GM18498 (cell line): ENCODE results near the gene LIG1.

Experiments
- ATAC-seq: cut with Tn5 transposase; IDR thresholded peaks from one replicate; pipeline ENCODE4 v1.9.1; 2021; ENCODE audit warnings: mild to moderate bottlenecking, moderate library complexity; ENCODE audit not compliant: unreplicated experiment

The LIG1 gene

GRCh38 chr19:48182434-48182833 lies 12.3 kb upstream of the LIG1 start:
- ATAC-seq: no peak

GRCh38 chr19:48181505-48181904 lies 11.4 kb upstream of the LIG1 start:
- no peak for ATAC-seq

DNA sequence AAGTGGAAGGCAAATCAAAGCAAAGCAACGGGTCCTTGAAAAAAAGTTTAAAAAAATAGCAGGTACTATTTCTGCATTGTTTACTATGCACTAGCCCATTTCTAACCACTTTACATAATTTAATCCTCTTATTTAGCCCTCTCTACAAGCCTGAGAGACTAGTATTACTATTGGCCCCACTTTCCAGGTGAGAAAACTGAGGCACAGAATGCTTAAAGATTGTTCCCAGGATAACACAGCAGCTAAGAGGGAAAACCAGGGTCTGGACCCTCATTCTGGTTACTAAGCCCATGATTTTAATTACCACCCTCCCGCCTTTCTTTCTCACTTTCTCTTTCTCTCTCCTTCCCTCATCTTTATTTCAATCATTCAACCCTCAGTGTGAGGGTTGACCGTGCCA lies 6.1 kb upstream of the LIG1 start:
- ATAC-seq: no peak

DNA sequence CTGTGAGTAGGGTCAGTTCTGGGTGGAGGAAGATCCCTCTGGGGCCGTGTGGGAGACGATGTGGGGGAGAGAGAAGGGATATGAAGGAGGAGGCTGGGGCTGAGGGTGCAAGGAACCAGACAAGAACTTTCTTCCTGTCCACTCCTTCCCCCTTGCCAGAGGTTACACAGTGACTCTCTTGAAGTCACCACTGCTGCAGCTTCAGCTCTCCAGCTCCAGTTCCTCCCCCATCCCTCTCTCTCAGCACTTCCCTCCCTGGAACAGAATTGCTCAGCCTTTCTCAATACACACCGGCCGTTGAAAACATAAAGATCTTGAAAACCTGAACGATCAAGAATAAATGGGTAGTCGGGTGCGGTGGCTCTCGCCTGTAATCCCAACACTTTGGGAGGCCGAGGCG lies 5.4 kb upstream of the LIG1 start:
- ATAC-seq: no peak

DNA sequence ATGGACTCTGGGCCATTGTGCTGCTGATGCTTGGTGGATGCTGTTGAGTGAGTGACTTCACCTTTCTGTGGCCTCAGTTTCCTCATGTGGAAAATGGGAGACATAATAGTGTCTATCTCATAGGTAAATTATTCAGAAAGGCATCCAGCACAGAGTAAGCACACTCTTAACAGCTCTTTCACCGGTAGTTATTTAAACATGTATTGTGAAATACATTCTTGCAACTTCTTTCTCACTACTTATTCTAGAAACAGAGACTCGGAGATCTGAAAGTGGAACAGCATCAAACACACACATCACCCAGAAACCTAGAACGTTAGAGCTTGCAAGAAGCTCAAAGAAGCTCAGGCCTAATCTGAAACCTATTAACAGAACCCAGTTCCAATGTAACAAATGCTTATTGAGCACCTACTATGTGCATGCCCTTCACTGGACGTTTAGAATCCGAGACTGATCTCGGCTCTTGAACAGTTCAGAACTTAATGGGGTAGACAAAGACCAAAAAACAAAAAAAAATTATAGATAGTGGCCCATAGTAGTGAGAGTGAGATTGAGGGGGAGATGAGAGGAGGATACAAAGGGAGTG lies 4.4 kb upstream of the LIG1 start:
- ATAC-seq: no peak

GRCh38 chr19:48171710-48172109 lies 1.6 kb upstream of the LIG1 start:
- no peak for ATAC-seq

DNA sequence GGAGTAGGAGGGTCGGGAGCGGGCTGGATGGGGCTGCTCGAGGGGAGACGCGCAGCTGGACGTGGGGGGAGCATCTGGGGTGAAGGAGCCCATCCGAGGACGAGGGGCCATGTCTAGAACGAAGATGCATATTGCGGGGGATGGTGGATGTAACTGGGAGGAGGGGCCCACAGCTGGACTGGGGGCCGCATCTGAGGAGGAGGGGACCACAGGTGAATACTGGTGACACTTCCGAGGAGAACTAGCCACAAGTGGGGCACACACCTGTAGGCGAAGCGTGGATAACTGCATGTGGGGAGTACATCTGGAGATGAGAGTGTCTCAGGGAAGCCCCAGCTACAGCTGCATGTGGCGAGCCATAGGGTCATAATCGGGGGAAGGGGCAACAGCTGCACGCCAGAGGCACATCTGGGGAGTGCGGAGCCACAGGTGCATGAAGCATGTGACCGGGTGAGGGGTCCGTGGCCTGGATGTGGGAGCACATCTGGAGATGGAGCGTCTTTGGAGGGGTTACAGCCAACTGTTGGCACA lies 738 bp upstream of the LIG1 start:
- no peak for ATAC-seq

DNA sequence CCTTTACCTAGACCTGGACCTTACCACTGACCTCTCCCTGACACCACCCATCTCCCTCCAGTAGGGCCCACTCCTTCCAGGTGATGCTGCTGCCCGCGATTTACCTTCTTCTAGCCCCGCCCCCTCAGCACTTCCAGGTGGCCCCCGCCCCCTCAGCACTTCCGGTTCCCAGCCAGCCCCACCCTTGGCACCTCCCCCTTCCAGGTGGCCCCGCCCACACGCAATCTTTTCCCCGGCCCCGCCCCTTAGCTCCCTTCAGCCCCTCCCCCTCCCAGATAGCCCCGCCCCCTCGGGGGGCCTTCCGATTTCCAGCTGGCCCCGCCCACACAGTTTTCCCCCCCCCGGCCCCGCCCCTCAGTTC lies 586 bp downstream of the LIG1 start:
- ATAC-seq: peak; percentile 22

DNA sequence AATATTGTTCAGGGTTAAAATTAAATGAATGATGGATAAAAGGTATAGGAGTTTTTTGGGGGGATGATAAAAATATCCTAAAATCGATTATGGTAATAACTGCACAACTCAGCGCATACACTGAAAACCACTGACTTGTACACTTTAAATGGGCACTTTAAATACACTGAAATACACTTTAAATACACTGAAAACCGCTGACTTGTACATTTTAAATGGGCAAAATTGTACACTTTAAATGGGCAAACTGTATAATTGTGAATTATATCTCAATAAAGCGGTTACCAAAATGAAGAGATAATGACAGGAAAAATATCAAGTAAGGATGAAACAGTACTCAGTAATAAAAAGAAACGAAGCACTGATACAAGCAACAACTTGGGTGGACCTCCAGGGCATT lies 1.5 kb downstream of the LIG1 start:
- no peak for ATAC-seq

DNA sequence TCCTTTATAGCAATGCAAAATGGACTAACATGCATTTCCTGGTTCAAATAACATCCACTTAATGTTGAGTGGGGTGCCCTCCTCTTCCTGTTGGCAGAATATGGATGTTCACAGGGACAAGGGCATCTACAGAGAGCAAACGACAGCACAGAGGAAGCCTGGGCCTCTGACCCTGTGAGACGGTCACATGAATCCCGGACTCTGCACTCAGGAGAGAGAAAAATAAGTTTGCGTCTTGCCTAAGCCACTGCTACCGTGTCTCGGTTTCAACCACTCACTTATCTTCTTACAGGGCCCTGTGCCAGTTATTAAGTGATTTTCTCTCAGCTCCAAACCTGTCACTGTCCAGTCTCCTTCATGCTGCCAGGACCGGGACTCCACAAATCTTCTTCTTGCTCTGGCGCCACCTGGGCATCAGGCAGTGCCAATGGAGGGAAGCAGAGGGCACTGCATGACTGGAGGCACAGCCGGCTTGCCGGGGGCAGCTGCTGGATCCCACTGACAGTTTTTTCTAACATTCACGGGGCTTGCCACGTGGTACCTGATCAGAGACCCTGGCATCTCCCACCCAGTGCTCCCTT lies 11.8 kb downstream of the LIG1 start:
- ATAC-seq: no peak

- no peak for ATAC-seq
These were observed 16.1 kb downstream of the LIG1 start for GRCh38 chr19:48154003-48154402.

DNA sequence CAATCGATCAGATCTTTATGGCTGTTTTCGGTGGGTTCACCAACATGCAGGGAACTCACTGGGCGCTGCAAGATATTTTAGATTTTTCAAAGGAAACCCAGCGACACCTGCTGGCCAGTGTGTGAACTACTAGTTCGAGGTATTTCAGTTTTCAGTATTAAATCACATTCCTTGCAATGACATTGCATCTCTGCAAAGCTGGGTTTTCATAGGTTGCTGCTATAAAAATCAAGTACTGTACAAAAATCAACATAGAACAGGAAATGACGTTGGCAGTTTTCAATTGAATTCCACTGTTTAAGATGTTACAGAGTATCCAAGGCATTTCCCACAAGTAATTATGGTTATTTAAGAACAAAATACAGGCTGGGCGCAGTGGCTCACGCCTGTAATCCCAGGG lies 17.6 kb downstream of the LIG1 start:
- no peak for ATAC-seq

GRCh38 chr19:48149430-48149829 lies 20.7 kb downstream of the LIG1 start:
- no peak for ATAC-seq

GRCh38 chr19:48148576-48148975 lies 21.6 kb downstream of the LIG1 start:
- no peak for ATAC-seq

- no peak for ATAC-seq
These were observed 22.5 kb downstream of the LIG1 start for GRCh38 chr19:48147597-48148175.

DNA sequence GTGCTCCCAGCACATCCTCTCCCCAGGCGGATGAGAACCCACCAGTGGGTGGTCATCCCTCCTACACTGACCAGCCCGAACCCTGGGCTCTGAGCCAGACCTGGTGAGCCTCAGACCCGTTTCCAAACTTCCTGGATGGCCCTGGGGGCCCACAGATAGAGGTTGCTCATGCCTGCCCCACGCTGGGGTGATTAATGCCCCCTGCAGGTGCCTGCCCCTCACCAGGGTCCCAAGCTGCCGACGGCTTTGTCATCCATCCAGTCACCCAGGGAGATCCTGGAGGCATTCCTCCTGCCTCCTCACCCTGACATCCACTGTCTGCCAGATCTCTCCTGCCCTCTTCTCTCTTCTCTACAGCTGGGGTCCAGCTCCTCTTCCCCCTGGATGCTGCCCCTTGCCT lies 31.1 kb downstream of the LIG1 start:
- no peak for ATAC-seq

- ATAC-seq: no peak
These were observed 32.7 kb downstream of the LIG1 start for GRCh38 chr19:48137411-48137810.

- ATAC-seq: no peak
These were observed 33.6 kb downstream of the LIG1 start for GRCh38 chr19:48136547-48136946.

- ATAC-seq: no peak
These were observed 34.7 kb downstream of the LIG1 start for GRCh38 chr19:48135411-48135810.

GRCh38 chr19:48133094-48133493 lies 37.0 kb downstream of the LIG1 start:
- ATAC-seq: no peak

GRCh38 chr19:48127561-48127960 lies 42.6 kb downstream of the LIG1 start:
- no peak for ATAC-seq

GRCh38 chr19:48123907-48124651 lies 46.1 kb downstream of the LIG1 start:
- ATAC-seq: no peak
